ENCODE data around the gene SORL1. TPM values are rescaled to one million over a fixed set of nuclear protein-coding genes. Genes with fewer than 3 reads are reported as not detected.
"Not testable (repeated sequence)": the region's sequence is repeated elsewhere in the genome, so short reads cannot be mapped to it uniquely, and the experiment has no call there.

The SORL1 gene
- total and polyA plus RNA-seq, 7 donors: 3.2 to 19.8 (median 12.2) TPM

GRCh38 chr11:121631456-121631855, 179.3 kb downstream of the SORL1 start:
- TF ChIP-seq, protein P1, sequence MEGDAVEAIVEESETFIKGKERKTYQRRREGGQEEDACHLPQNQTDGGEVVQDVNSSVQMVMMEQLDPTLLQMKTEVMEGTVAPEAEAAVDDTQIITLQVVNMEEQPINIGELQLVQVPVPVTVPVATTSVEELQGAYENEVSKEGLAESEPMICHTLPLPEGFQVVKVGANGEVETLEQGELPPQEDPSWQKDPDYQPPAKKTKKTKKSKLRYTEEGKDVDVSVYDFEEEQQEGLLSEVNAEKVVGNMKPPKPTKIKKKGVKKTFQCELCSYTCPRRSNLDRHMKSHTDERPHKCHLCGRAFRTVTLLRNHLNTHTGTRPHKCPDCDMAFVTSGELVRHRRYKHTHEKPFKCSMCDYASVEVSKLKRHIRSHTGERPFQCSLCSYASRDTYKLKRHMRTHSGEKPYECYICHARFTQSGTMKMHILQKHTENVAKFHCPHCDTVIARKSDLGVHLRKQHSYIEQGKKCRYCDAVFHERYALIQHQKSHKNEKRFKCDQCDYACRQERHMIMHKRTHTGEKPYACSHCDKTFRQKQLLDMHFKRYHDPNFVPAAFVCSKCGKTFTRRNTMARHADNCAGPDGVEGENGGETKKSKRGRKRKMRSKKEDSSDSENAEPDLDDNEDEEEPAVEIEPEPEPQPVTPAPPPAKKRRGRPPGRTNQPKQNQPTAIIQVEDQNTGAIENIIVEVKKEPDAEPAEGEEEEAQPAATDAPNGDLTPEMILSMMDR (IDR thresholded peaks at IDR 0.05): no peak
- TF ChIP-seq POLR2AphosphoS5 (IDR thresholded peaks at IDR 0.05) (no peak), EP300 (IDR thresholded peaks at IDR 0.05) (no peak), POLR2A (IDR thresholded peaks at IDR 0.05) (no peak)
- WGBS, 2 donors: 89 to 99% methylated on average over 2 of the region's 2 CpGs
- intact Hi-C loops (cut with DNase I): no loop called here
- no peaks in the 10 kb centered on the region for H3K27me3 ChIP-seq
- no peaks in the 10 kb centered on the region for H3K9me3 ChIP-seq
- no peak overlapping the region for H3K27ac ChIP-seq
- no peak for DNase-seq
- H3K4me1 ChIP-seq: peaks cover 0 to 3% (median 2%) of the 10 kb centered on the region in 4 donors
- peaks cover 0 to 10% (median 0%) of the 10 kb centered on the region in 4 donors for H3K36me3 ChIP-seq
- no peak overlapping the region for H3K4me3 ChIP-seq

GRCh38 chr11:121634273-121634672, 182.2 kb downstream of the SORL1 start:
- H3K4me1 ChIP-seq: no peaks in the 10 kb centered on the region
- H3K4me3 ChIP-seq: no peak overlapping the region
- no peaks in the 10 kb centered on the region for H3K36me3 ChIP-seq
- no peak for TF ChIP-seq POLR2A (IDR thresholded peaks at IDR 0.05)
- no peak for TF ChIP-seq POLR2AphosphoS5 (IDR thresholded peaks at IDR 0.05)
- TF ChIP-seq, protein P1 (IDR thresholded peaks at IDR 0.05): no peak
- no peak for TF ChIP-seq EP300 (IDR thresholded peaks at IDR 0.05)
- 97% methylated on average over 5 of the region's 5 CpGs for WGBS, 2 donors
- H3K27me3 ChIP-seq: no peaks in the 10 kb centered on the region
- no peaks in the 10 kb centered on the region for H3K9me3 ChIP-seq
- no peak for DNase-seq
- no peak overlapping the region for H3K27ac ChIP-seq
- intact Hi-C loops (cut with DNase I): no loop called here

DNA sequence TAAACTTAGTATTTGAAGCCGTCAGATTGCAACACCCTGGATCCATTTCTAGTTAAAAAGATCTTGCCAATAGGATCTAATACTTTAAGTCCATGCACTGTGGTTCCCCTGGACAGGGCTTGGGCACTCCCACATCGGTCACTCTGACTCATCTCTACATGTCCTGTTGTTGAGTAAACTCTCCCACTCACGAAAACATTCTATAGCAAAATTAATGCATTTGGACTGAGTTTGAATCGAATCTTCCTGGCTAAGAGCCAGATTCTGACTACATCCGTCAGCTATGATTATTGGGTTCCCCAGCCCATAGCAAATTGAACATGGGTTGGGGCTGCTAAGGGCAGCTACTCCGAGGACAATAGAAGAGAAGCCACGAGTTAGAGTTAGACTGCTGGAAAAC, 182.8 kb downstream of the SORL1 start:
- TF ChIP-seq POLR2AphosphoS5 (IDR thresholded peaks at IDR 0.05) (no peak), EP300 (IDR thresholded peaks at IDR 0.05) (no peak), POLR2A (IDR thresholded peaks at IDR 0.05) (no peak)
- TF ChIP-seq, protein P1 (IDR thresholded peaks at IDR 0.05): no peak
- H3K36me3 ChIP-seq: no peaks in the 10 kb centered on the region
- no peaks in the 10 kb centered on the region for H3K4me1 ChIP-seq
- no peak overlapping the region for H3K27ac ChIP-seq
- intact Hi-C loops (cut with DNase I): no loop called here
- no peaks in the 10 kb centered on the region for H3K9me3 ChIP-seq
- H3K27me3 ChIP-seq: no peaks in the 10 kb centered on the region
- no peak for DNase-seq
- H3K4me3 ChIP-seq: no peak overlapping the region
- WGBS, 2 donors: 77 to 78% methylated on average over 7 of the region's 7 CpGs

DNA sequence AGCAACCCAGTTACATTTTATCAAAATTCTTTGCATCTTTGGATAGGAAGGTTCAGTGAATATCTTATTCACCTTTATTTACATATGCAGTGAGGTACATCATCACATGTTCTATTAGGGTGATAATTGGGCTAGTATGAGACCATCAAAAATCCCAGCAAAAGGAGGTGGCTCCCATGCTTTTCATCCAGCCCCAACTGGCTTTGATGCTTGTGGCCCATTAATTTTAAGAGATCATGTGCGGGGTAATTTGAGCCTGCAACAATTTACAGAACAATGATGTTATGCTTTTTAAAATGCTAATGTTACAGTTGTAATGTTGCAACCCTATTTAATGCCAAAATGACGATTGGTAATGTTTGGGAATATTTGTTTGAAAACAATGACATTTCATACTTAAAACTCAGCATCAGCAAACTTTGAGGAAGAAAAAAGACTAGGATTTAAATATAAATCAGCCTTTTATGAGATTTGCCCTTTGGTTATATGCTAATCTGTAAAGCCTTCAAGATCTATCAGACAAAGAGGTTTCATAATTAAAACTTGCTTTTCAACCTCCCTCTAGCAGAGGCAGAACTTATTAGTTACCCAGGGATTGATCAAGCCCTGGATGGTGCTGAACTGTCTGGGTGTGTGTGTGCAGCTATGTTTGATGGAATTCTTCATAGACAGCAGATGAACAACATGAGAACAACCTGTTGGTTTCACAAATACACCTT, 184.1 kb downstream of the SORL1 start:
- H3K9me3 ChIP-seq: no peaks in the 10 kb centered on the region
- no peak overlapping the region for H3K27ac ChIP-seq
- intact Hi-C loops (cut with DNase I): no loop called here
- H3K4me1 ChIP-seq: no peaks in the 10 kb centered on the region
- DNase-seq: no peak
- H3K36me3 ChIP-seq: no peaks in the 10 kb centered on the region
- 80% methylated on average over 2 of the region's 2 CpGs for WGBS, 2 donors
- no peaks in the 10 kb centered on the region for H3K27me3 ChIP-seq
- TF ChIP-seq, protein P1 (IDR thresholded peaks at IDR 0.05): no peak
- TF ChIP-seq POLR2AphosphoS5 (IDR thresholded peaks at IDR 0.05): no peak
- no peak for TF ChIP-seq POLR2A (IDR thresholded peaks at IDR 0.05)
- TF ChIP-seq EP300 (IDR thresholded peaks at IDR 0.05): no peak
- H3K4me3 ChIP-seq: no peak overlapping the region

GRCh38 chr11:121636800-121637176, 184.7 kb downstream of the SORL1 start:
- DNase-seq: no peak
- no peak overlapping the region for H3K4me3 ChIP-seq
- H3K36me3 ChIP-seq: no peaks in the 10 kb centered on the region
- TF ChIP-seq POLR2A (IDR thresholded peaks at IDR 0.05): no peak
- no peak for TF ChIP-seq POLR2AphosphoS5 (IDR thresholded peaks at IDR 0.05)
- TF ChIP-seq EP300 (IDR thresholded peaks at IDR 0.05): no peak
- TF ChIP-seq, protein P1 (IDR thresholded peaks at IDR 0.05): no peak
- intact Hi-C loops (cut with DNase I): no loop called here
- H3K9me3 ChIP-seq: no peaks in the 10 kb centered on the region
- no peaks in the 10 kb centered on the region for H3K27me3 ChIP-seq
- 91 to 92% methylated on average over 5 of the region's 5 CpGs for WGBS, 2 donors
- H3K27ac ChIP-seq: no peak overlapping the region
- no peaks in the 10 kb centered on the region for H3K4me1 ChIP-seq

DNA sequence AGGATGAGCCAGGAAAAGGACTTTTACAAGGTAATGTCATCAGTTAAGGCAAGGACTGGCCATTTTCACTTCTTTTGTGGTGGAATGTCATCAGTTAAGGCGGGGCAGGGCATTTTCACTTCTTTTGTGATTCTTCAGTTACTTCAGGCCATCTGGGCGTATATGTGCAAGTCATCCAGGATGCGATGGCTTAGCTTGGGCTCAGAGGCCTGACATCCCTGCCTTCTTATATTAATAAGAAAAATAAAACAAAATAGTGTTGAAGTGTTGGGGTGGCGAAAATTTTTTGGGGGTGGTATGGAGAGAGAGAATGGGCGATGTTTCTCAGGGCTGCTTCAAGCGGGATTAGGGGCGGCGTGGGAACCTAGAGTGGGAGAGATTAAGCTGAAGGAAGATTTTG, 185.5 kb downstream of the SORL1 start:
- 94 to 95% methylated on average over 8 of the region's 8 CpGs for WGBS, 2 donors
- H3K36me3 ChIP-seq; H3K4me1 ChIP-seq; DNase-seq; H3K4me3 ChIP-seq; intact Hi-C loops (cut with DNase I); H3K9me3 ChIP-seq; H3K27me3 ChIP-seq; H3K27ac ChIP-seq: not testable (repeated sequence)
